ENCODE results near the gene CCNY.
"Not testable (repeated sequence)": the region's sequence is repeated elsewhere in the genome, so short reads cannot be mapped to it uniquely, and the experiment has no call there.

The CCNY gene

GRCh38 chr10:35335133-35336083 lies 901 bp upstream of the CCNY start:
- peak; percentile 50 for DNase-seq

DNA sequence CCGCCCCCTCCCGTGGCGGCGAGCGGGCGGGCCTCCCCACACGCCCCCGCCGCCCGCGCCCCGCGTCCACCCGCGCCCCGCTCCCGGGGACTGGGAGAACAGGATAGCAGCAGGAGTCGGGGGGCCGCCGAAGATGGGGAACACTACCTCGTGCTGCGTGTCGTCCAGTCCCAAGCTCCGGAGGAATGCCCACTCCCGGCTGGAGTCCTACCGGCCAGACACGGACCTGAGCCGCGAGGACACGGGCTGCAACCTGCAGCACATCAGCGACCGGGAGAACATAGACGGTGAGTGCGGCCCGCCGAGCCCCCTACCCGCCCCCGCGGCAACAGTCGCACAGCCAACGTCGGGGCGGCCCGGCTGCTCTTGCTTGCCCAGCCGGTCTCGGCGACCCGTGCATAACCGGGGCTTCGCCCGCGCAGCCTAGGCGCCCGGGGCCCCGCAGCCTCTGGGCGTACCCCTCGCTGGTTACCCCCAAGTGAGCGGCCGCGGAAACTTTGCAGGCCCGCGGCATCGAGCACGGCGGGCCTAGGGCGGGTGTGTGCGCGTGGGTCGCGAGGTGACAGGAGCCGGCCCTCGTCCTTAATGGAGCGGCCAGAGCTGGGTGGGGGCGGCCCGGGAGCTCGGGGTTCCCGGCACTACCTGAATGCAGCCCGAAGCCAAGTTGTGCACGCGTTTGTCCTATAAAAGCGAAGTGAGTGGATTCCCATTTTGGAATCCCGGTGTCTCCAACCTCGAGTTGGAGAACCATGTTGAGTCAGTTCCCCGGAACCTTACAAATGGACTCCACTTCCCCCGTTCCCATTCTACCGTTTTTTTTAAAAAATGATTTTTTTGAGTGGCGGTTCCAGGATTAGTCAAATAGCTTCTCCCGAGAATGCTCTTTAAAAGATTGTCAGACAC lies 863 bp downstream of the CCNY start:
- DNase-seq: peak; percentile 21

GRCh38 chr10:35339942-35340341 lies 3.6 kb downstream of the CCNY start:
- DNase-seq: peak; percentile 86

GRCh38 chr10:35340975-35341374 lies 4.7 kb downstream of the CCNY start:
- DNase-seq: no peak

DNA sequence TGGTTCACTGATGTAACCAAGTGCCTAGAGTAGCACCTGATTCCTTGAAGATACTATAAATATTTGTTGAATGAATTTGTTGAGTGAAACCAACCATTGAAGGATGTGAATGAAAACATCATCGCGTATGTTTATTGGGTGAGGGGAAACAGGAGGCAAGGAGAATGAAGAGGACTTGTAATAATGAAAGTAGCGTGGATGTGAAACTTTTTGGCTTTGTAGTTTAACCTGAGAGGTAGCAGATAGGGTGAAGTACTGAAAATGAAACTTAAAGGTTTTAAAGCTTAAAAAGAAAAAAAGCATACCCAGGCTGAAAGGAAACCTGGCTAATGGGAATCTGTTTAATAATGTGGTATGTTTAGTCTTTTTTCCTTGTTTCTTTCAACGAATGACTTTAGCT lies 5.2 kb downstream of the CCNY start:
- DNase-seq: peak; percentile 83

GRCh38 chr10:35342183-35342753 lies 6.0 kb downstream of the CCNY start:
- no peak for DNase-seq

DNA sequence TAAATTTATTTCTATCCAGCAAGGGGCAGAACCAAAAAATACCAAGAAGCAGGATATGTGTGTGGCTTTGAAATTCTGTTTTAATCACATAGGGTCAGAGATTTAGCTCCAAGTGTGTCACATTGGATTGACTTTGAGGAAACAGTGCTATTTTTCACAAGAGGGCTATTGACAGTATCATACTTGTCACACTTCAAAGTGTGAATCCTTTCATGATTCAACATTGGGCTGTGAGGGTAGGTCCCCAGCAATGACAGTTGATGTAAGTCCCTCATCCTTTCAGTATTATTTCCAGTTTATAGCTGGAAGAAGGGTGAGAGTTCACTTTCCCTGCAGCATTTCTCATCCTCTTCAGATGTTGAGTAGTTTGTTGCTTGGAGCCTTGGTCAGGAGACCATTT lies 7.4 kb downstream of the CCNY start:
- DNase-seq: no peak

DNA sequence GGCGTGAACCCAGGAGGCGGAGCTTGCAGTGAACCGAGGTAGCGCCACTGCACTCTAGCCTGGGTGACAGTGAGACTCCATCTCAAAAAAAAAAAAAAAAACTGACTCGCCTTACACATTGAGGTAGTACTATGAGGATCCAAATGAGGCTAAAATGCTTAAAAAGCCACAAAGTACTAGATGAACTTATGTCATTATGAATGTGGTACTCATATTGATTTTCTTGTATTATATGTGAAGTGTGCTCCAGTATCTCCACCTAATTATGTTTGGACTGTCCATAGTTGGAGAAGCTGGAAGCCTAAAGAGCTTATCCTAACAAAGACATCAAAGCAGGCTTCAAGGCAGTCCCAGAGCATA lies 9.1 kb downstream of the CCNY start:
- no peak for DNase-seq

DNA sequence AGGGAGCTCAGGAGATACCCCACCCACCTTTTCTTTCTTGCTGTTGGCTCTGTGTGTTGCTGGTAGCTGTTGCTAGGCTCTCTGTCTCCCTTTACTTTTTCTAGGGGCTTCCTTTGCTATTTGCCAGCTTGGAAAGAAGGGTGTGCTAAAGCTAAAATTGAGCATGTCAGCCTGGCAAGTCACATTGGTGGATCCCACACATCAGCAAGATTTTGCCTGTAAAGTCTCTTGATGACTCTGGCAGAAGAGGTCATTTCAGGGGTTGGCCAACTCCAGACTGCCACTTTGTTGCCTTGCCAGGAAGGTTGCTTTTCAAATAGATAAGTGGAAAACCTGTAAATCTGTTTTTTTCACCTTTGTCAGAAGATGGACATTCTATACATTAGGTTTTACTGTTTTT lies 9.9 kb downstream of the CCNY start:
- DNase-seq: no peak

- DNase-seq: no peak
Observed at GRCh38 chr10:35347121-35347562, 10.8 kb downstream of the CCNY start.

GRCh38 chr10:35347899-35348608 lies 11.7 kb downstream of the CCNY start:
- no peak for DNase-seq

- no peak for DNase-seq
Observed at GRCh38 chr10:35348609-35349388, 12.5 kb downstream of the CCNY start.

DNA sequence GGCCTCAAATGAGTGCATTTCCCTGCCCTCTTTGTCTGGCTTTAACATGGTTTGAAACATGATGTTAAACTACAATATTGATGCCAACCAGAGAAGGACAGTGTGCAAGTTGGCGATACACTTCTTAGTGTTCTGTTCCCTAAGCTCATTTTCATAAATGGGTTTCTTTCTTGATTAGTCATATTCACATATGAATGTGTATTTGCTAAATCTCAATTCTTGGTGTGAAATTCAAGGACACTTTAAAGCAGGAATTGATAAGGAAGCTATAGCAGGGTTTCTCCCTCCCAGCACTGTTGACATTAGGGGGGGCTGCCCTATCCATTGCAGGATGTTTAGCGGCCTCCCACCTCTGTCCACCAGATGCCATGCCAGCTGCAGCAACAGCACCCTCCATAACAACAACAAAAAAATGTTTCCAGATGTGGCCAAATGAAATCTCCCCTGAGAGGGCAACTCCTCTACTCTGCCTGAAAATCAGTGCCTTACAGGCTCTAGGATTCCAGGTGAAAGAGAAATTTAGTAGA lies 13.1 kb downstream of the CCNY start:
- peak; percentile 19 for DNase-seq

GRCh38 chr10:35351021-35351420 lies 14.7 kb downstream of the CCNY start:
- DNase-seq: no peak

- DNase-seq: no peak
Observed at GRCh38 chr10:35352097-35352496, 15.8 kb downstream of the CCNY start.

GRCh38 chr10:35352512-35352911 lies 16.2 kb downstream of the CCNY start:
- peak; percentile 33 for DNase-seq

DNA sequence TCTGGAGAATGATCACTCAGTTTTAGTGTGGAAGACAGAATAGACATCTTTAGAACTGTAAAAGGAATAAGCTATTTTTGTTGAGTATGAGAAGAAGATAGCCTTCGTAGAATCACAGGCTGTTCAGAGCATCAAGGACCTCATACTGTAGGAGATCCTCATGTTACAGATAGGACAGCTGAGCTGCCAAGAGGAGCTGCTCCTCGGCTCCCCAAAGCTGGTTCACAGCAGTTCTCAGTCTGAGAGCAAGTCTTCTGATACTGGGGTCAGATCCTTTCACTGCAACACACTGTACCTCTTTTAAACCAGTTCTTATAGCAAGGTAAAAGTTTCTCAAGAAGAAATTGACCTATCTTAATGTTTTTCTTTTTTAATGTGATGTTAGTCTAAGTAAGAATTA lies 17.1 kb downstream of the CCNY start:
- no peak for DNase-seq

- DNase-seq: no peak
Observed at GRCh38 chr10:35353805-35354204, 17.5 kb downstream of the CCNY start.

- not testable (repeated sequence) for DNase-seq
Observed at GRCh38 chr10:35354257-35354656, 17.9 kb downstream of the CCNY start.

DNA sequence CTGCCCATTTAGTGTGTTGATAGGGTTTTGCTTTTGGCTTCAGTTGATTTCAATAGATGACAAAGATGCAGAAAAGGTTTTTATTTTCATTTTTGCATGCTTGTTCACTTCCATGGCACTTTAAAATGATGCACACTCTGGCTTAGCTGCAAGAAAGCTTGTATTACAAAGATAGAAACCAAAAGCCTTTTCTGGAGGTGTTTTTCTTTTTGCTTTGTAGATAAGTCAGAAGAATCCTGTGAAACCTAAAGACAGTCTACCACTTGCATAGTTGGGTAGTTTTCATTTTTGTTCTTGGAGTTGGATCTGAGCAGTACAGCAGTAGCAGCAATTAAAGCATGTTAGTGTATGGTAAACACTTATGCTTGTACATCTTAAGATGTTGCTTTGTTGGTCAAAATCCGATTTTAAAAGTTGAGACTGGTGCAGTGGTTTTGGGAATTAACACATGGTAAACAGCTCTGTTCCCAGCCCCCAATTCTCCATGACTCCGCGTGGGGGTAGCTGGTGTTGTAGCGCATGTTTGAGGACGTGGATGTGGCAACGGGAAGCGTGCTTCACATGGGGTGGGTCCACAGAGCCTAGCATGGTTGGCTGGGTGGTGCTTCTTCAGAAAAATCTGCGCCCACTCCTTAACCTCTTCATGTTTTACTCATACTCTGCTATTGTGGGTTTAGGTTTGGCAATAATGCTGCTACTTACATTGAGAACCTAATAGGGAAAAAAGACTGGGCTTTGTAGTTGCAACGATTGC lies 19.8 kb downstream of the CCNY start:
- DNase-seq: peak; percentile 69

- DNase-seq: peak; percentile 58
Observed at GRCh38 chr10:35356725-35357092, 20.4 kb downstream of the CCNY start.

Measured in activated CD4-positive, alpha-beta T cell treated with anti-CD3 and anti-CD28 coated beads, Interleukin-2, Interleukin-6, amounts not matched to agents 100 ng/mL and 50 ng/mL, durations not matched to agents 16 hours and 8 hours (primary cell).